Neural cell (in vitro differentiated cells): ENCODE data around the gene NRCAM. TPM values are rescaled to one million over a fixed set of nuclear protein-coding genes. Genes with fewer than 3 reads are reported as not detected.

Source experiments
- H2AFZ ChIP-seq: fragments of 200-600, 300-800 bp; sonication (generic), shearing (Covaris generic); 2 replicates; pipeline ENCODE4 v1.6.0; 2014; ENCODE audit warnings: low read depth, mild to moderate bottlenecking, antibody characterized with exemption, low read length, moderate library complexity
- H3F3A ChIP-seq: fragments of 200-600 bp; shearing (Covaris generic); 2 replicates; pipeline ENCODE4 v1.6.1; 2016; ENCODE audit warnings: mild to moderate bottlenecking, moderate library complexity, mixed read lengths, antibody characterized with exemption, low read length; ENCODE audit not compliant: insufficient read depth, poor library complexity, severe bottlenecking
- H3K27ac ChIP-seq: fragments of 200-600, 300-800 bp; sonication (generic), shearing (Covaris generic); 2 replicates; pipeline ENCODE4 v1.5.1; 2014; ENCODE audit warnings: mild to moderate bottlenecking, low read length, moderate library complexity
- H3K27me3 ChIP-seq: fragments of 300-800, 200-600 bp; sonication (generic), shearing (Covaris generic); 2 replicates; pipeline ENCODE4 v1.6.0; 2014; ENCODE audit warnings: mild to moderate bottlenecking, low read depth, low read length, moderate library complexity; ENCODE audit not compliant: insufficient read depth
- H3K36me3 ChIP-seq: fragments of 300-800, 200-600 bp; sonication (generic), shearing (Covaris generic); 2 replicates; pipeline ENCODE4 v1.5.1; 2014; ENCODE audit warnings: mild to moderate bottlenecking, antibody characterized with exemption, low read length, moderate library complexity; ENCODE audit not compliant: insufficient read depth
- H3K4me2 ChIP-seq: fragments of 300-800, 200-600 bp; sonication (generic), shearing (Covaris generic); 2 replicates; pipeline ENCODE4 v1.6.0; 2014; ENCODE audit warnings: mild to moderate bottlenecking, low read length
- H3K4me3 ChIP-seq: fragments of 300-800, 200-600 bp; sonication (generic), shearing (Covaris generic); 2 replicates; pipeline ENCODE4 v1.5.1; 2014; ENCODE audit warnings: mild to moderate bottlenecking, low read length, moderate library complexity
- H3K79me2 ChIP-seq: fragments of 200-600 bp; shearing (Covaris generic); replicated peaks from 2 replicates; pipeline ENCODE4 v1.6.0; 2014; ENCODE audit warnings: mild to moderate bottlenecking, low read length, moderate library complexity; ENCODE audit not compliant: insufficient read depth
- H3K9ac ChIP-seq: fragments of 300-800, 200-600 bp; sonication (generic), shearing (Covaris generic); 2 replicates; pipeline ENCODE4 v1.6.1; 2016; ENCODE audit warnings: mild to moderate bottlenecking, low read length, mixed read lengths
- H3K9me2 ChIP-seq: fragments of 200-600 bp; shearing (Covaris generic); 2 replicates; pipeline ENCODE4 v1.6.1; 2016; ENCODE audit warnings: mild to moderate bottlenecking, low read length, mixed read lengths; ENCODE audit not compliant: insufficient read depth
- H3K9me3 ChIP-seq: fragments of 200-600, 300-800 bp; sonication (generic), shearing (Covaris generic); 2 replicates; pipeline ENCODE4 v1.6.1; 2016; ENCODE audit warnings: mild to moderate bottlenecking, mixed run types, low read length, moderate library complexity, mixed read lengths
- H4K20me1 ChIP-seq: fragments of 200-600 bp; shearing (Covaris generic); 2 replicates; pipeline ENCODE4 v1.6.1; 2016; ENCODE audit warnings: mild to moderate bottlenecking, mixed run types; ENCODE audit not compliant: insufficient read depth
- CTCF ChIP-seq: fragments of 450-650 bp; IDR thresholded peaks from 2 replicates; pipeline ENCODE4 v1.5.1; 2014; ENCODE audit warnings: antibody characterized with exemption, mild to moderate bottlenecking, moderate library complexity; ENCODE audit not compliant: poor library complexity, severe bottlenecking
- EP300 ChIP-seq: fragments of 450-650 bp; conservative IDR thresholded peaks from 2 replicates; pipeline ENCODE4 v1.6.1; 2014; ENCODE audit warnings: antibody characterized with exemption, mild to moderate bottlenecking, moderate library complexity; ENCODE audit not compliant: poor library complexity, severe bottlenecking
- EZH2 ChIP-seq: fragments of 200-600, 300-800 bp; shearing (Covaris generic), sonication (generic); IDR thresholded peaks from 2 replicates; pipeline ENCODE4 v1.6.1; 2014; ENCODE audit warnings: antibody characterized with exemption, low read length, borderline replicate concordance, mild to moderate bottlenecking; ENCODE audit not compliant: insufficient read depth, poor library complexity, severe bottlenecking
- MXI1 ChIP-seq: fragments of 450-650 bp; conservative IDR thresholded peaks from 2 replicates; pipeline ENCODE4 v1.6.1; 2014; ENCODE audit warnings: antibody characterized with exemption, mild to moderate bottlenecking; ENCODE audit not compliant: poor library complexity, severe bottlenecking
- POLR2AphosphoS5 ChIP-seq: IDR thresholded peaks from 2 replicates; pipeline ENCODE4 v1.6.1; 2012
- RAD21 ChIP-seq: fragments of 450-650 bp; conservative IDR thresholded peaks from 2 replicates; pipeline ENCODE4 v1.6.1; 2014; ENCODE audit warnings: antibody characterized with exemption, mild to moderate bottlenecking, moderate library complexity
- REST ChIP-seq: IDR thresholded peaks from 2 replicates; pipeline ENCODE4 v1.6.1; 2012; ENCODE audit warnings: borderline replicate concordance
- SMC3 ChIP-seq: fragments of 450-650 bp; conservative IDR thresholded peaks from 2 replicates; pipeline ENCODE4 v1.6.1; 2014; ENCODE audit warnings: antibody characterized with exemption, mild to moderate bottlenecking, moderate library complexity; ENCODE audit not compliant: poor library complexity
- TAF1 ChIP-seq: IDR thresholded peaks from 2 replicates; pipeline ENCODE4 v1.6.1; 2012; ENCODE audit warnings: low read depth
- polyA plus RNA-seq: library from polyadenylated mRNA; depleted of rRNA; stranded (reverse); fragments of >200 nt; gene quantifications from 2 replicates; pipeline ENCODE4 v1.2.3, GENCODE V29; 2014

Gene NRCAM
- polyA plus RNA-seq, 1 donor from 2014 or later, result 90.9 TPM

DNA sequence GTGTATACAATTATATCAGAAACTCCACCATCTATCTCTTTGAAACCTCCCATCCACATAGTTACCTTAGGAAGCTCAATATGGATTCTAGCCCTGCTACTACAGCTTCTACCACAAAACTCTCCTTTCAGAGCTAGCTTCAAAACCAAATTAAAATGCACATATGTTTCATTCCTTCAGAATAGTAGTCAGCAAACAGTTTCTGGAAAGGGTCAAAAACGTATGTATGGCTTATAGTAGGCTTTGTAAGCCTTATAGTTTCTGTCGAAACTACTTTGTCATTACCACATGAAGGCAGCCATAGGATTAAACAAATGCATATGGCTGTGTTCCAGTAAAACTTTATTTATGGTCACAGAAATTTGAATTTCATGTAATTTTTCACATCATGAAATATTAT is 170.5 kb downstream of the NRCAM start:
- Histone ChIP-seq H4K20me1 (no peaks in the 10 kb centered on the region), H3K9me2 (no peaks in the 10 kb centered on the region), H2AFZ (no peak overlapping the region), H3K9me3 (no peaks in the 10 kb centered on the region), H3K4me3 (no peak overlapping the region), H3K4me2 (no peak overlapping the region), H3K36me3 (no peaks in the 10 kb centered on the region), H3K9ac (no peak overlapping the region), H3K79me2 (peaks cover 15% of the 10 kb centered on the region), H3K27ac (no peak overlapping the region), H3K27me3 (no peaks in the 10 kb centered on the region), H3F3A (no peaks in the 10 kb centered on the region)
- TF ChIP-seq EZH2 (no peak), SMC3 (no peak), REST (no peak), MXI1 (no peak), POLR2AphosphoS5 (no peak), CTCF (no peak), RAD21 (no peak), TAF1 (no peak), EP300 (no peak)

DNA sequence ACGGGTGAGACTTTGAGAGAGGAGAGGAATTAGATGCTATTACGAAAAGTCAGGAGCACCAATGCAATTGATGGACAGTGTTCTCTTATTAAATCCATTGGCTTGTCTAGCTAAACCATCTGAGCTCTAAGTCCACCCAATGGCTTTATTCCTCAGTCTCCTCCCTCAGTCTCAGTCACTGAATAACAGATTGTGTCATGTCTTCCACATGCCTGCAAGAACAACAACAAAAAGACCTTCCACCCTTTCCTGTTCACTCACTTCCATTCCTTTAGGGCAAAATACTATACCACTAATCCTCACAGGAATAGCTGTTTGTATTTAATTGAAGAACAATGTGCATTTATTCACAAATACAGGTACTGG is 171.2 kb downstream of the NRCAM start:
- H3K27ac ChIP-seq, result no peak overlapping the region

More for the DNA sequence above, 171.2 kb downstream of the NRCAM start:
- Histone ChIP-seq H3F3A (no peaks in the 10 kb centered on the region), H2AFZ (no peak overlapping the region), H3K9me2 (no peaks in the 10 kb centered on the region), H3K9ac (no peak overlapping the region), H3K79me2 (peaks cover 15% of the 10 kb centered on the region), H3K36me3 (no peaks in the 10 kb centered on the region), H3K27me3 (no peaks in the 10 kb centered on the region), H3K9me3 (no peaks in the 10 kb centered on the region), H3K4me3 (no peak overlapping the region), H4K20me1 (no peaks in the 10 kb centered on the region), H3K4me2 (no peak overlapping the region)
- TF ChIP-seq EP300 (no peak), MXI1 (no peak), TAF1 (no peak), CTCF (no peak), POLR2AphosphoS5 (no peak), REST (no peak)
